WTC11 (cell line): ENCODE results near the gene MAP7D1. TPM values are rescaled to one million over a fixed set of nuclear protein-coding genes. Genes with fewer than 3 reads are reported as not detected.

Experiments used
- total RNA-seq: library from RNA; stranded (reverse); gene quantifications from 3 replicates; pipeline ENCODE4 v1.2.3, GENCODE V29; 2021

MAP7D1 gene
- total RNA-seq, 1 experiment from 2014 or later, result 88.7 TPM

Other genes with a start within 250 kb of the MAP7D1 start
- gene AGO3, start 225.1 kb upstream of the MAP7D1 start, total RNA-seq, result 26.8 to 30.7 TPM (median 27.0 TPM) in 3 replicates
- 1.9 to 2.5 TPM (median 2.0 TPM) in 3 replicates for gene TEKT2, start 72.1 kb upstream of the MAP7D1 start, total RNA-seq
- gene ADPRS, start 67.3 kb upstream of the MAP7D1 start, total RNA-seq, result 30.0 to 32.7 TPM (median 31.2 TPM) in 3 replicates
- gene COL8A2, start 30.9 kb upstream of the MAP7D1 start, total RNA-seq, result 2.3 to 3.5 TPM (median 3.3 TPM) in 3 replicates
- 48.9 to 52.5 TPM (median 52.0 TPM) in 3 replicates for gene TRAPPC3, start 6.7 kb upstream of the MAP7D1 start, total RNA-seq
- 150 to 160 TPM (median 153 TPM) in 3 replicates for gene THRAP3, start 68.3 kb downstream of the MAP7D1 start, total RNA-seq
- gene SH3D21, start 150.2 kb downstream of the MAP7D1 start, total RNA-seq, result 22.1 to 29.3 TPM (median 26.9 TPM) in 3 replicates
- 32.0 to 45.2 TPM (median 41.5 TPM) in 3 replicates for gene EVA1B, start 167.5 kb downstream of the MAP7D1 start, total RNA-seq
- 17.8 to 24.7 TPM (median 20.4 TPM) in 3 replicates for gene STK40, start 229.8 kb downstream of the MAP7D1 start, total RNA-seq
- 49.1 to 56.3 TPM (median 49.3 TPM) in 3 replicates for gene LSM10, start 241.7 kb downstream of the MAP7D1 start, total RNA-seq